HG03558 (cell line): ENCODE measurements around the gene PRKCZ.

Source experiments
- ATAC-seq: cut with Tn5 transposase; IDR thresholded peaks from one replicate; pipeline ENCODE4 v1.9.1; 2021; ENCODE audit warnings: moderate number of reproducible peaks; ENCODE audit not compliant: unreplicated experiment; ENCODE audit errors: extremely low read depth

PRKCZ gene

GRCh38 chr1:2049718-2050431 lies at the start of gene PRKCZ:
Gene PRKCZ (plus strand): TSS chr1:2050411. CDS start chr1:2050631, 220 bp downstream.
- ATAC-seq: no peak

DNA sequence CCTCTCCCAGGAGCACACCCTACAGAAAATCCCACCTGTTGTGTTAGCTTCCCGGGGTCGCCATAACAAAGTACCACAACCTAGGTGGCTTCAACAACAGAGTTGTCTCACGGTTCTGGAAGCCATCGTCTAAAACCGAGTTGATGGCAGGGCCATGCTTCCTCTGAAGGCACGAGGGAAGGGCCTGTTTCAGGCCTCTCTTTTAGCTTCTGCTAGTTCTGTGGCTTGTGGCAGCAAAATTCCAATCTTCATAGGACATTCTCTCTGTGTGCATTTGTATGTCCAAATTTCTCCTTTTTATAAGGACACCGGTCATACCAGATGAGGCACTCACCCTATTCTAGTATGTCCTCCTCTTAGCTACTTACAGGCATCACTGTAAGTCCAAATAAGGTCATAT lies 49.8 kb upstream of the PRKCZ start:
- ATAC-seq: no peak

DNA sequence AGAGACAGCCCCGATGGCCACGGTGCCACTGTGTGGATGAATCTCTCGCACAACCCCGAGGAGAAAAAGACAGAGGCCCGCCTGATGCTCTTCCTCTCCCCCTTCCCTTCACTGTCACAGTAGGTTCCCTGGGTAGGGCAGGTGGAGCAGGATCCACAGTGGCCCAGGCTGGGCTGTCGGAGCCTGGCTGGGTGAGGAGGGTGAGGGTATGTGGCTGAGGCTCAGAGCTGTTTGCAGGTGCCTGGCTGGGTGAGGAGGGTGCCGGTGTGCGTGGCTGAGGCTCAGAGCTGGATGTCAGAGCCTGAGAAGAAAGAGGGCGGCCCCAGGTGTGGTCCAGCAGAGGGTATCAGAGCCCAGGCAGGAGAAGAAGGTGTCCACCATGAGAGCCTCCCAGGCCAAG lies 49.4 kb upstream of the PRKCZ start:
- no peak for ATAC-seq

- no peak for ATAC-seq
Observed at GRCh38 chr1:2001773-2002411, 48.3 kb upstream of the PRKCZ start.

DNA sequence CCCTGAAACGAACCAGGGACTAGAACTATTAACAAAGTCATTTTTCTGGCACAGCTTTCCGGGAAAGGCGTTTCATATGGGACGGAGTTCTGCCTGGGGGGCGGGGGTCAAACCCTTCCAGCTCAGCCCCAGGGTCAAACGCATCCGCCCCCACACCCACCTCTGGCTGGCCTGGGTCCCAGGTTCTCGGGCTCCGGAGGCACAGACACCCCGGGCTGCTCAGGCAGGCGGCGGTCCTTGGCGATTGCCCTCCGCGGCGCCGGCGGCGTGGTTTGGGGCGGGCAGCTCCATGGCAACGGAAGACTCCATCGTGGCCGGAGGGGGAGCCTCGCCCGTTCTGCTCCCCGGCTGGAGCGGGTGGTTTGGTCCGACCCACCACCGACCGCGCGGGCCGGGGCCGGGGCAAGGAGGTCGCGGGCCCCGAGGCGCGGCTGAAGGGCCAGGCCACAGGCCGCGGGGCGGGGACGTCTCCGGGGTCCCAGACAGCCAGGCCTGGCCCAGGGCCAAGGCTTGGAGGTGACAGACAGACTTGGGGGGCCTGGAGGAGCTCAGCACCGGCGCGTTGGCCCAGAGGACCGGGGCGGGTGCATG lies 46.6 kb upstream of the PRKCZ start, which contains the start of gene CFAP74:
Gene CFAP74, minus strand, starts transcription at position 246 of the 591 bp plus-strand sequence. CDS start 12,830 bp downstream, outside the sequence.
- ATAC-seq: no peak

- no peak for ATAC-seq
Observed at GRCh38 chr1:2004856-2005255, 45.4 kb upstream of the PRKCZ start.

GRCh38 chr1:2009101-2010053 lies 40.8 kb upstream of the PRKCZ start:
- ATAC-seq: no peak

DNA sequence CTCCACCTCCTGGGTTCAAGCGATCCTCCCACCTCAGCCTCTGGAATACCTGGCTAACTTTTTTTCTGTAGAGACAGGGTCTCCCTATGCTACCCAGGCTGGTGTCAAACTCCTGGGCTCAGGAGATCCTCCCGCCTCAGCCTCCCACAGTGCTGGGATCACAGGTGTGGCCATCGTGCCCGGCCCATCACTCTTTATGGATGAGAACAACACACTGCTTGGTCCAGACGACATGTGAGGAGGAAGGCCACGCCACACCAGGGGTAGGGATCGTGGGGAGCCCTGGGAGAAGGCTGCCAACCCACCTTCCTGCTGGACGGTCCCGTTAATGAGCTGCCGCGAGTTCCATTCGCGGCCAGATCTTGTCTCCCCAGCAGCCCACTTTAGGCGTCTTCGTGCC lies 36.0 kb upstream of the PRKCZ start:
- ATAC-seq: no peak

DNA sequence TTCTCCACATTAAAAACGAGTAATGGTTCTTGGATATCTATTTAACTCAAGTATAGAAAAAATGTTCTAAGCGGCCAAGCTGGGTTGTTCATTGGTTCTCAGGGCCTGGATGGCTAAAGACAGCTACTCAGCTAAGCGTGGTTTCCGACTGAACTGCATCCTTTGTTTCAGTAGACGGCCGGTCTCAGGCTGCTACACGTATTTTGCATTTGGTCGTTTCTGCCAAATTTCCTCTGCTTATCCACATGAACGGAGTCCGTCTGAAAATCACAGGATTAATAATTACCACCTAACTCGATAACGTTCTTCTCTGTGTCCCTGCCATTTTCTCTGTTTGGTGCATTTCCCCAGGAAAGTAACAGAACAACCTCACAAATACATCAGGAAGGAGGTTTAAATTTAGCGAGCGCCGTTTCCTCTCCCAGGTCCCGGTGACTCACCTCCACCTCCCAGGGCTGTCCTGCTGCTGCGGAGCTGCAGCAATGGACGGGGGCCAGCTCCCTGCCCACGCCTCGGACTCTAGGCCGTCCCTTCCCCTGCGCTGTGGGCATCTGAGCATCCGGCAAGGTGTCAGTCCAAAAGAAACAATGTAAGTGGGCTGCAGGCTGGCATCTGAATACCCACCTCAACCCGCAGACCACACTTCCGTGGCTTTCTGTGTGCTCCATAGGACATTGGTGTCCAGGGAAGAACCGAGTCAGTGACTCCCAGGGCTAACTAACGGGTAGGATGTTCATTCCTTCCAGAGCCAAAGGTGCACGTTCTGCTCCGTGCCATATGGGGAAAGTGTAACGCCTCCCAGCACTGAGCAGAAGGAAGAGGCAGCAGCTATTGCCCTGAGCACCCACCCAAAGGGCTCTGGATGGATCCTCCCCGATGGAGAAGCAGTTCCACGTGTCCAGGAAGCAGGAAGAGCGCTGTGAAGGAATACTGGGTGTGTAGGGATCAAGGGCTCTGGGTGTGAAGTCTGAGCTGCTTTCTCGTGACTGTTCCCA lies 35.2 kb upstream of the PRKCZ start:
- ATAC-seq: no peak

- no peak for ATAC-seq
Observed at GRCh38 chr1:2016123-2016522, 34.1 kb upstream of the PRKCZ start.

DNA sequence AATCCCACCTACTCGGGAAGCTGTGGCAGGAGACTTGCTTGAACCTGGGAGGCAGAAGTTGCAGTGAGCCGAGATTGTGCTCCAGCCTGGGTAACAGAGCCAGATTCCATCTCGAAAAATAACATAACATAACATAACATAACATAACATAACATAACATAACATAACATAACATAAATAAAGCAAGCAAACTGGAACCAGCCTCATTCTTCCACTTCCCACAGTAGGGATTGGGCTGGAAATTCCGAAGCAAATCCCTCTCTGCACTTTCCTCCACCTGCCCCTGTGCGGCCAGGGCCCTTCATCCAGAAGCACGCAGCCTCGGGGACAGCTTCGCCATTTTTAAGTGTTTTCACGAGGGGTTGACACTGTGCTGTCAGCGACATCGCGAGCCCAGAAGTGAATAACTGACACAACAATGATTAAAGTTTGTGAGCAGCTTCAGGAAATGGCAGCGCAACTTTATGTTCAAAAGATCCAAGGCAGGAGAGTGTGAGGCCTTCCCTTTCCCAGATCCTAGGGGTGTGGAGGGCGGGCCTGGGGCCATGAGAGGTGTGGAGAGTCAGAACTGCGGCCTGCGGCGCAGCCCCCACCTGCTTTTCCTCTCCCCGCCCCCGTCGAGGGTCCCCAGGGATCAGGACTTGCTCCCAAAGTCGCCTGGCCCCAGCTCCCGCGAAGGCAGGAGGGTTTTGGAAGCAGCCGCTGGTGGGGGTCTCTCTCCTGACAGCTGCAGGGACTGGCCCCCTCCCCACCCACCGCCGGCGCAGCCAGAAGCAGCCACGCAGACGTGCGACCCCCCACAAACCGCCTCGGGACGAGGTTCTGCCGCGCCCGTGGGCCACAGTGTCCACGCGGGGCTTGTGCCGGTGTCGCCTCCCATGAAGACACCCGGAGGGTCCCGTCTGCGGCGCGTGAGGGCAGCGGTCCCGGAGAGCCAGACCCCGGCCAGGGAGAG lies 31.7 kb upstream of the PRKCZ start:
- ATAC-seq: no peak

- ATAC-seq: no peak
Observed at GRCh38 chr1:2019172-2019543, 31.1 kb upstream of the PRKCZ start, which contains the start of gene GABRD. Gene GABRD (plus strand): TSS chr1:2019345. CDS start chr1:2019424, 79 bp downstream.

GRCh38 chr1:2019571-2020309 lies 30.5 kb upstream of the PRKCZ start:
- ATAC-seq: no peak

GRCh38 chr1:2020310-2020655 lies 29.9 kb upstream of the PRKCZ start:
- no peak for ATAC-seq

DNA sequence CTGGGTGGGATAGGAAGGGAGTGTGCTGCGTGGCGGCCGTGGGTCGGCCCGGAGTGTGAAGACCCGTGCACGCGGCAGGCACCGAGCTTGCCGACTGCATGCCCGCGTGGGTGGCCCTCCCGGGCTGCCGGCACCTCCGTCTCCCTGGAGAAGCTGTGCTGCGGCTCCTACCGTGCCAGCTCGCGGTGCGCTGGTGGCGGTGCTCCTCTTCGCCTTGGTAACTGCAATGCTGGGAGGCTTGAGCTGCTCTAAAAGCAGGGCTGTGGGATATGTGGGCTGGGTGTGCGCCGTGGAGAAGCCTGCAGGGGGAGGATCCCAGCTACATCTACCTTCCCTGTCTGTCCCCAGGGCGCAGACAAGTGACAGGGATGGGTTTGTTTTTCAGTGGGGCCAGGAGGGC lies 28.7 kb upstream of the PRKCZ start:
- no peak for ATAC-seq

DNA sequence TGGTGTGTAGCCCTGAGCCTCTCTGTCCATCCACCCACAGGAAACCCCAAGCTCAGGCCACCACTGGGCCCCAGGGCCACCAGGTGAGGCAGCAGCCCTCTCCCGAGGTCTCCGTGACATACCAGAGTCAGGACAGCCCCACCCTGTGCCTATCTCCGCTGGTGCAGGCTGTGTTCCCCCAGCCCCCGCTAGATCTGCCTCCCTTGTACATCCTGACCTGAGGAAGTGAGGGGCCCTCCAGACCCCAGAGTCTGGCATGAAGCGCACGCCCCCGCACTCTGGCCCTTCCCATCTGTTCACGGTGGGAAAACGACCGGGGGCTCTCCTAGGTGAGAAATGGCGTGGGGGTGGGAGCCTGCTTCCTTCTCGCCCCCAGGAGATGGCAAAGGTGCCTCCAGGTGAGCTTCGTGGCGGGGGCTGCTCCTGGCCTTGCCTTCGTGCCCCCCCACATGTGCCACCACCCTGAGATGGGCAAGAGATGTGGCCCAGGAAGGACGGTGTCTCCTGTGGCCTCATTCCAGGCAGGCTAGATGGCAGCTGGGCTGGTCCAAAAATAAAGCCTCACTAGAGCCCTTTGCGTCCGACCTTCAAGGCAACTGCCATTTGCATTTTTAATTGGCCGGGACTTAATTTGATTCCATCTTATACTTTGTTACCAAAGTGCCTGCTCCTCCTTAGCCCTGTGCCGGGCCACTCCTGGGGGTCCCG lies 28.0 kb upstream of the PRKCZ start:
- no peak for ATAC-seq

GRCh38 chr1:2023187-2023586 lies 27.0 kb upstream of the PRKCZ start:
- ATAC-seq: no peak
